NT2/D1 (cell line): ENCODE data around the gene MLLT6.

Source experiments
- DNase-seq: peaks from one replicate; pipeline ENCODE4 v3.0.0-alpha.2; 2011; ENCODE audit warnings: low read depth, low spot score
- H3K27me3 ChIP-seq: 2 replicates; pipeline ENCODE4 v1.6.0; 2011; ENCODE audit warnings: mild to moderate bottlenecking; ENCODE audit not compliant: insufficient read length, insufficient read depth
- H3K36me3 ChIP-seq: 2 replicates; pipeline ENCODE4 v1.6.1; 2011; ENCODE audit warnings: mild to moderate bottlenecking, low read length, mixed read lengths; ENCODE audit not compliant: insufficient read depth, insufficient read length
- H3K4me1 ChIP-seq: 2 replicates; pipeline ENCODE4 v1.5.1; 2011; ENCODE audit not compliant: insufficient read depth, insufficient read length
- H3K4me3 ChIP-seq: 2 replicates; pipeline ENCODE4 v1.5.1; 2011; ENCODE audit warnings: low read depth; ENCODE audit not compliant: insufficient read length
- H3K9ac ChIP-seq: 2 replicates; pipeline ENCODE4 v1.6.0; 2011; ENCODE audit warnings: low read depth; ENCODE audit not compliant: insufficient read length
- H3K9me3 ChIP-seq: 2 replicates; pipeline ENCODE4 v1.5.1; 2011; ENCODE audit warnings: mild to moderate bottlenecking, low read length; ENCODE audit not compliant: insufficient read depth
- SUZ12 ChIP-seq: IDR thresholded peaks from 2 replicates; pipeline ENCODE4 v1.6.1; 2011; ENCODE audit not compliant: insufficient read length, insufficient read depth; ENCODE audit errors: extremely low read depth
- YY1 ChIP-seq: IDR thresholded peaks from 2 replicates; pipeline ENCODE4 v1.6.1; 2011; ENCODE audit not compliant: insufficient read length, insufficient read depth
- ZNF274 ChIP-seq: IDR thresholded peaks from 2 replicates; pipeline ENCODE4 v1.6.1; 2011; ENCODE audit warnings: mild to moderate bottlenecking, low read depth, low read length

The MLLT6 gene

DNA sequence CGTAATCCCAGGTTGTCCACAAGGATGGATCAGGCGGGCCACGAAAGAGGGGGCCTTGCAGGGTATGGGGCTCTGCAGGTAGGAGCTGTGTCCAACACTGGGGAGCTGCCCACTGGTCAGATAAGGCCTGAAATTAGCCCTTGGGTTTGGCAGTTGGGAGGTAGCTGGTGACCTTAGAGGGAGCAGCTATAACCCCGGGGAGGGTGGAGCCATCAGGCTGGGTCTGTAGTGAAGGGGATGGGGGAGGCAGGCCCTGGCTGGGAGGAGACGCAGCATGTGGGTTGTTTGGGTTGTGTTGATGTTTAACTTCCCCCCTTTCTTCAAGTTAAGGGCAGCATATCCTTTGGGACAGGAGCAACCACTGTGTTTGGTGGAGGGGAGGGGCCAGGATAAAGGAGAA lies 5.9 kb downstream of the MLLT6 start:
- H3K4me1 ChIP-seq, result peaks cover 47% of the 10 kb centered on the region
- H3K9ac ChIP-seq, result no peak overlapping the region
- no peak overlapping the region for H3K4me3 ChIP-seq
- no peak for DNase-seq
- no peak for TF ChIP-seq SUZ12
- TF ChIP-seq ZNF274, result no peak
- no peak for TF ChIP-seq YY1
- H3K27me3 ChIP-seq, result peaks cover 22% of the 10 kb centered on the region
- H3K9me3 ChIP-seq, result no peaks in the 10 kb centered on the region
- peaks cover 19% of the 10 kb centered on the region for H3K36me3 ChIP-seq

DNA sequence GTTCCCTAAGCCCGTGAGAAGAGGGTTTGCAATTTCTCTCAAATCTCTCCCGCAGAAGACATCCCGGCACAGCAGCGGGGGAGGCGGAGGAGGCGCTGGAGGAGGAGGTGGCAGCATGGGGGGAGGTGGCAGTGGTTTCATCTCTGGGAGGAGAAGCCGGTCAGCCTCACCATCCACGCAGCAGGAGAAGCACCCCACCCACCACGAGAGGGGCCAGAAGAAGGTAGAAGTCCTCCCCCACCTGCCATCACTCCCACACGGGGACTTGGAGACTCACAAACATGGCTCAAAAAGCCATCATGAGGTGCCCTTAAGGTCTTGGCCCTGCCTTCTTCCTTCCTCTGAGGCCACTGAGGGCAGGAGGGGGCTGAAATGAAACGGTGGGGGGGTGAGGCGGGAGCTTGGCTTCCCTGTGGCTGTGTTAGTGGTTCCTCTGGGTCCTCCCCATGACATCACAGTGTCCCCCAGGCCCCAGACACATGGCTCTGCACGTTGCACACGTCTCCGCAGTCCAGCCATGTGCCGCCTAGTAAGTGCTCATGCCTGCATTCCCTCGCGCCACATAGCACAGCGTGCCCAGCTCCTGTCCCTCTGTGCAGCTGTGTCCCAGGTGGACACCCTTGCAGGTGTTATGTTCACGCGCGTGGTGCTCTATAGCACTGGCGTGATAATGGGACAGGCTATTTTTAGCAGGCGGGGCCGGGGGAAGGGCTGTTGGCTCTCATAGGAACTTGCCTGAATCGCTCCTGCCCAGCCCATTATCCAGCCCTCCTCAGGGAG lies 6.9 kb downstream of the MLLT6 start:
- Histone ChIP-seq H3K9ac (peak overlapping the region; percentile 29), H3K9me3 (no peaks in the 10 kb centered on the region), H3K36me3 (peaks cover 23% of the 10 kb centered on the region), H3K4me1 (peaks cover 39% of the 10 kb centered on the region), H3K4me3 (no peak overlapping the region), H3K27me3 (peaks cover 12% of the 10 kb centered on the region)
- no peak for TF ChIP-seq YY1
- no peak for TF ChIP-seq ZNF274
- TF ChIP-seq SUZ12, result no peak
- no peak for DNase-seq

DNA sequence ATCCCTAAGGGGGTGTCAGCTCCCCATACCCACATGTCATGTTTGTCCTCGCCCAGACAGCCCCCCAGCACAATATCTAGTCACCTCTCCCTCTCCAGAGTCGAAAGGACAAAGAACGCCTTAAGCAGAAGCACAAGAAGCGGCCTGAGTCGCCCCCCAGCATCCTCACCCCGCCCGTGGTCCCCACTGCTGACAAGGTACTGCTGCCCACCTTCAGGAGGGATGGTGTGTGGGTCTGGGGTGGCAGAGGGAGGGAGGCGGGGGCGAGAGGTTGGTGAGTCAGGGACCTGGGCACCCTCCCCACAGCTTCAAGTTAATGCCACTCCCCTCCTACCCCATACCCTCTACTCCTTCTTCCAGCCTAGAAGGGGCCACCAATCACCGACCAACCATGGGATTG lies 7.5 kb downstream of the MLLT6 start:
- no peak overlapping the region for H3K4me3 ChIP-seq
- TF ChIP-seq ZNF274, result no peak
- no peak for TF ChIP-seq YY1
- TF ChIP-seq SUZ12, result no peak
- H3K27me3 ChIP-seq, result peaks cover 5% of the 10 kb centered on the region
- H3K9me3 ChIP-seq, result no peaks in the 10 kb centered on the region
- H3K4me1 ChIP-seq, result peaks cover 38% of the 10 kb centered on the region
- H3K9ac ChIP-seq, result peak overlapping the region; percentile 29
- DNase-seq, result no peak
- H3K36me3 ChIP-seq, result peaks cover 22% of the 10 kb centered on the region

DNA sequence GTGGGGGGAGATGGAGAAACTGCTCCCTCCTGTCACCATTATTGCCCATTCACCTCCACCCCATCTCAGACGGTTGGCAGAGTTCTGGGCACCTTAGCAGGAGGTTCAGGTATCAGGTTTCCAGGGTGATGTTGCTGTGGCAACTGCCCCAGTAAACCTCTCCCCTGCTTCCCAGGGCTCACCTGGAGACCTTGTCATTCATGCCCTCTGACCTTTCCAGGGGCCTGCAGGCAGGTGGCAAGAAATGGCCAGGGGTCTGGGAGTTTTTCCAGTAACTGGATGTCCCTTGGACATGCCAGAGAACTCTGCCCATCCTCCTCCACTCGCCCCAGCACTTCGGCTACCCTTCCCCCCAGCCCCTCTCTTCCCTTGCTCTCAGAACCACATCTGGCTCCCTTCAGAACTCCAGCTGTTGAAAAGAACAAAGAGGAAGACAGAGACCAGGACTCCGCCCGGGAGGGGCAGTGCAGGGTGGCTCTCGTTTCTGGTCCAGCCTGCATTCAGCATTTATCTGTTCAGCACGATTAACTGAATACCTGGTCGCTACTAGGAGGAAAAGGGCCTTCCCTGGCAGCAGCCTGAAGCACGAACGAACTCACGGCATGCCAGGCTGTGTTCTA lies 8.5 kb downstream of the MLLT6 start:
- H3K9me3 ChIP-seq, result no peaks in the 10 kb centered on the region
- H3K27me3 ChIP-seq, result no peaks in the 10 kb centered on the region
- no peak for DNase-seq
- peaks cover 17% of the 10 kb centered on the region for H3K36me3 ChIP-seq
- peaks cover 36% of the 10 kb centered on the region for H3K4me1 ChIP-seq
- no peak overlapping the region for H3K9ac ChIP-seq
- no peak for TF ChIP-seq ZNF274
- no peak for TF ChIP-seq YY1
- TF ChIP-seq SUZ12, result no peak
- no peak overlapping the region for H3K4me3 ChIP-seq

DNA sequence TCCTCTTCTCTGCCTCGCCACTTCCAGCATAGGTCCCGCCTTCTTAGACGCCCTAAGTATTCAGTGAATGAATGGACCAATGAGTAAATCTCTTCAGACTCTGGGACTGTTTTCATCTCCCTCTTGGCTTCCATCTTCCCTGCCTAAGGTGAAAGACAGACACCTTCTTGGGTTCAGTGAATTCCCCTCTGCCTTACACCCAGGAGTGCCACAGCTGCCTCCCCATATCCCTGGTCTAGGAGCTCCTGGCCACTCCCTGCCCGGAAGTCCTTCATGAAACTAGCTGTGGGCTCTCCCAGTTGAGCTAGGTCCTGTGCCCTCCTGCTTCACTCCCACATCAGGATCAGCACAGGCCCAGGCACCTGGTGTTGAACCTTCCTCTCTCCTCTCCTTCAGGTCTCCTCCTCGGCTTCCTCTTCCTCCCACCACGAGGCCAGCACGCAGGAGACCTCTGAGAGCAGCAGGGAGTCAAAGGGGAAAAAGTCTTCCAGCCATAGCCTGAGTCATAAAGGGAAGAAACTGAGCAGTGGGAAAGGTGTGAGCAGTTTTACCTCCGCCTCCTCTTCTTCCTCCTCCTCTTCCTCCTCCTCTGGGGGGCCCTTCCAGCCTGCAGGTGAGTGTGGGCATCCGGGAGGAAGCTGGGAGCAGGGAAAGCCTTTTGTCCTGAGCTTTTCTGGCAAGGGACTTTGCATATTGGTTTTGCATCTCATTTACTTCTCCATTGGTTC lies 10.3 kb downstream of the MLLT6 start:
- no peaks in the 10 kb centered on the region for H3K27me3 ChIP-seq
- H3K4me3 ChIP-seq, result no peak overlapping the region
- H3K4me1 ChIP-seq, result peaks cover 30% of the 10 kb centered on the region
- peaks cover 17% of the 10 kb centered on the region for H3K36me3 ChIP-seq
- no peak overlapping the region for H3K9ac ChIP-seq
- TF ChIP-seq ZNF274 (no peak), YY1 (no peak), SUZ12 (no peak)
- no peak for DNase-seq
- H3K9me3 ChIP-seq, result no peaks in the 10 kb centered on the region

DNA sequence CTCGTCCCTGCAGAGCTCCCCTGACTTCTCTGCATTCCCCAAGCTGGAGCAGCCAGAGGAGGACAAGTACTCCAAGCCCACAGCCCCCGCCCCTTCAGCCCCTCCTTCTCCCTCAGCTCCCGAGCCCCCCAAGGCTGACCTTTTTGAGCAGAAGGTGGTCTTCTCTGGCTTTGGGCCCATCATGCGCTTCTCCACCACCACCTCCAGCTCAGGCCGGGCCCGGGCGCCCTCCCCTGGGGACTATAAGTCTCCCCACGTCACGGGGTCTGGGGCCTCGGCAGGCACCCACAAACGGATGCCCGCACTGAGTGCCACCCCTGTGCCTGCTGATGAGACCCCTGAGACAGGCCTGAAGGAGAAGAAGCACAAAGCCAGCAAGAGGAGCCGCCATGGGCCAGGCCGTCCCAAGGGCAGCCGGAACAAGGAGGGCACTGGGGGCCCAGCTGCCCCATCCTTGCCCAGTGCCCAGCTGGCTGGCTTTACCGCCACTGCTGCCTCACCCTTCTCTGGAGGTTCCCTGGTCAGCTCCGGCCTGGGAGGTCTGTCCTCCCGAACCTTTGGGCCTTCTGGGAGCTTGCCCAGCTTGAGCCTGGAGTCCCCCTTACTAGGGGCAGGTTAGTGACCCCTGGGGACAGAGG lies 11.4 kb downstream of the MLLT6 start:
- Histone ChIP-seq H3K4me1 (peaks cover 20% of the 10 kb centered on the region), H3K36me3 (peaks cover 17% of the 10 kb centered on the region)
- TF ChIP-seq ZNF274 (no peak), YY1 (no peak), SUZ12 (no peak)

DNA sequence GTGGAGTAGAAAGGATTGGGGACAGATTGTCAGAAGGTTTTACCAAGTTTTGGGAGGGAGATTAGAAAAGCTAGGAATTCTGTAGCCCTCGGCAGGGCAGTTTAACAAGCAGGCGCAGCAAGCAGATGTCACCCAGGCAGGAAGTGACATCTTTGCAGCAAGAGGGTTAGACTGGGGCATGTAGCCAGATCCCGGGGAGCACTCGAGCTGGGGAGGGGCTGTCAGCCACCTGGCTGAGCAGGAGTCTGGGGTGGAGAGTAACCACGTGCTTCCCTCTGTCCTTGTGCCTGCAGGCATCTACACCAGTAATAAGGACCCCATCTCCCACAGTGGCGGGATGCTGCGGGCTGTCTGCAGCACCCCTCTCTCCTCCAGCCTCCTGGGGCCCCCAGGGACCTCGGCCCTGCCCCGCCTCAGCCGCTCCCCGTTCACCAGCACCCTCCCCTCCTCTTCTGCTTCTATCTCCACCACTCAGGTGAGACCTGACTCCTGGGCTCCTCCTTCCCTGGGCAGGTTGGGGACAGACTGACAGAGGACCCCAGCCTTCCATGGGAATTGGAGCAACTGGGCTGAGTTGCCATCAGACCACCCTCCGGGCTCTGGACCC lies 12.2 kb downstream of the MLLT6 start:
- DNase-seq, result no peak
- Histone ChIP-seq H3K36me3 (peaks cover 12% of the 10 kb centered on the region), H3K4me3 (no peak overlapping the region), H3K9me3 (no peaks in the 10 kb centered on the region), H3K27me3 (peaks cover 3% of the 10 kb centered on the region), H3K9ac (no peak overlapping the region), H3K4me1 (peaks cover 13% of the 10 kb centered on the region)
- TF ChIP-seq ZNF274 (no peak), SUZ12 (no peak), YY1 (no peak)

More for the DNA sequence above, 11.4 kb downstream of the MLLT6 start:
- Histone ChIP-seq H3K9ac (peak overlapping the region; percentile 21), H3K4me3 (no peak overlapping the region), H3K27me3 (peaks cover 3% of the 10 kb centered on the region), H3K9me3 (no peaks in the 10 kb centered on the region)
- no peak for DNase-seq
